Adipose tissue (tissue), 3 donors: Measurements from ENCODE around the gene CKLF. TPM values are rescaled to one million over a fixed set of nuclear protein-coding genes. Genes with fewer than 3 reads are reported as not detected.
A peak's percentile ranks its signal among the peaks of the same experiment; 100 is the strongest.

Source experiments
- H3K27ac ChIP-seq: one replicate; pipeline ENCODE4 v1.5.1; 2013; ENCODE audit warnings: low read depth, low read length
- WGBS, 3 donors: extraction: QIAGEN DNeasy Blood & Tissue Kit; methylation state at CpG; one replicate each; pipeline ENCODE4 v1.1.7; 2013; 5-methylcytosine and 5-hydroxymethylcytosine counted together
- polyA plus RNA-seq, 3 donors: library from polyadenylated mRNA; stranded (reverse); fragments of 200-250 nt; gene quantifications; one replicate each; pipeline ENCODE4 v1.2.3, GENCODE V29; 2013
- donor health status: healthy with polysubstance abuse.
- donor health status: Bipolar disorder and iron deficiency.
- donor health status: healthy.

Gene CKLF
- polyA plus RNA-seq, 3 donors: 18.7 to 60.9 (median 46.2) TPM

GRCh38 chr16:66537236-66537635 is 15.1 kb upstream of the CKLF start:
- H3K27ac ChIP-seq: no peak overlapping the region
- WGBS, 3 donors: 93 to 97% (median 94%) methylated on average over 2 of the region's 2 CpGs

GRCh38 chr16:66538910-66539309 is 13.5 kb upstream of the CKLF start:
- WGBS, 3 donors: 90 to 97% (median 93%) methylated on average over 5 of the region's 5 CpGs
- H3K27ac ChIP-seq: no peak overlapping the region

GRCh38 chr16:66539623-66540469 is 12.5 kb upstream of the CKLF start:
- WGBS, 3 donors: 61 to 93% (median 65%) methylated on average over 3 of the region's 3 CpGs
- no peak overlapping the region for H3K27ac ChIP-seq

DNA sequence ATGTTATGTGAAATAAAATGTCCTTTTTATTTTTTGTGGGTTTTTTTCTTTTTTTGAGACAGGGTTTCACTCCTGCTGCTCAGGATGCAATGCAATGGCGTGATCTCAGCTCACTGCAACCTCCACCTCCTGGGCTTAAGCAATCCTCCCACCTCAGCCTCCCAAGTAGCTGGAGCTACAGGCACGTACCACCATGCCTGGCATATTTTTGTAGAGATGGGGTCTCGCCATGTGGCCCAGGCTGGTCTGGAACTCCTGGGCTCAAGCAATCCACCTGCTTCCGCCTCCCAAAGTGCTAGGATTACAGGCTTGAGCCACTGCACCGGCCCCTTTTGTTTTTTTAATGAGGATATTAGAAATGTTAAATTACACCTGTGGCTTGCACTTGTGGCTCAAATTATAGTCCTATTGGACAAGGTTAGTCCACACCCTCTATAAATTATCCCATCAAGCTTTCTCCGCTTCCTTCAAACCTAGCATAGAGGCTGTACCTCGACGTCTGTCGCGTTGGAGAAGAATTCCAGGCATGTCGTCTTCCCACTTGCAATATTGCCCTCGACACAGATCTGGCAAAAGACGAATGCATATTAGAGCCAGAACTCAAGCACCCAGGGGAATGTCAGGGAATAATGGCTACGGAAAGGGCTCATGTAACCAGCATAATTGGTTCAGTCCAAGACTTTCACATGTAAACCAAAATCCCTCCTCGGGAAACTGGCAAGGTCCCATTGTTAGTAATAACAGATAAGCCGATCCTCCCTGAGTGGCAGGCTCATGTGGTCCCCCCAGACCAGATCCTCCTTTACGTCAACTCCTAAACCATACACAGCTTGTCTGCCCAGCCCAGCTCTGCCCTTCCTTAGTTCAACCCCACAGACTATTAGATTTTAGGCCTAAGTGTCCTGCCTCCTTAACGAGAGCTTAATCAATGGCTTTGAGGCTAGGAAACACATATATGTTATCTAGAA is 10.7 kb upstream of the CKLF start:
- 75 to 84% (median 83%) methylated on average over 18 of the region's 18 CpGs for WGBS, 3 donors
- no peak overlapping the region for H3K27ac ChIP-seq

- H3K27ac ChIP-seq: no peak overlapping the region
- 91 to 96% (median 93%) methylated on average over 3 of the region's 3 CpGs for WGBS, 3 donors
These were observed 10.0 kb upstream of the CKLF start for GRCh38 chr16:66542396-66542795.

- 79 to 88% (median 84%) methylated on average over 6 of the region's 6 CpGs for WGBS, 3 donors
These were observed 8.8 kb upstream of the CKLF start for GRCh38 chr16:66543541-66543940.

DNA sequence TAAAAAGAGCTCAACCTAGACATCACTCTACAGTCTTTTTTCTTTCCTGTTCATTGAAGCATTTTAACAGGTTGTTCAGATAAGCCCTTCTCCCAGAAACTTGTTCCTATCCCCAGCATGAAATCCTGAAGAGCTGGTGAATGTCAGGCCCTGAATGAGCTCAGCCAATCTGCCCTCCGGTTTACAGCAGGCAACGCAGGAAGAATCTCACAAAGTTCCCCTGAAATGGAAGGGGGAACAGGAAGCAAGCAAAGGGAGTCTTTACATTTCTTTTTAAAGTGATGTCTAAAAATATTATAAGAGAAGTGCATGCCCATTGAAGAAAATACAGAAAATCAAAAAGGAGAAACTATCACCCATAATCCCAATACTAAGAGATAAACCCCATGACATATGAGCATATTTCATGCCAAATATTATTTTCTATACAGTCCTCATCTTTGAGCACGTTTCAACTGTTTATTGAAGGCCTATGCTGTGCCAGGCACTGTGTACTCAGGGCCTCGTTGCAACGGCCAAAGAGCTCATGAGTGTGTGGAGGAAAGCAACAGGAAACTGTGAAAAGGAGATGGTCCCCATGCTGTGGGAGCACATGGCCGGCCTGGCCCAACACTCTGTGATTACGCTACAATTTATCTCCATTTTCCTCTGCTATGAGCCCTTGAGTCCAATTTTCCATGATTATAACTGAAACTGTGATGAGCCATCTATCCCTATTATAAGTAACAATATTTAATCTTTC is 8.2 kb upstream of the CKLF start:
- H3K27ac ChIP-seq: no peak overlapping the region
- 53 to 77% (median 64%) methylated on average over 7 of the region's 7 CpGs for whole genome bisulfite sequencing, 3 donors

More at GRCh38 chr16:66543541-66543940, 8.8 kb upstream of the CKLF start:
- no peak overlapping the region for H3K27ac ChIP-seq

GRCh38 chr16:66547101-66547989 is 5.0 kb upstream of the CKLF start:
- H3K27ac ChIP-seq: no peak overlapping the region
- WGBS, 3 donors: 94 to 95% (median 95%) methylated on average over 5 of the region's 5 CpGs

GRCh38 chr16:66548068-66548467 is 4.3 kb upstream of the CKLF start:
- no peak overlapping the region for H3K27ac ChIP-seq
- WGBS, 3 donors: 81 to 91% (median 83%) methylated on average over 4 of the region's 4 CpGs

DNA sequence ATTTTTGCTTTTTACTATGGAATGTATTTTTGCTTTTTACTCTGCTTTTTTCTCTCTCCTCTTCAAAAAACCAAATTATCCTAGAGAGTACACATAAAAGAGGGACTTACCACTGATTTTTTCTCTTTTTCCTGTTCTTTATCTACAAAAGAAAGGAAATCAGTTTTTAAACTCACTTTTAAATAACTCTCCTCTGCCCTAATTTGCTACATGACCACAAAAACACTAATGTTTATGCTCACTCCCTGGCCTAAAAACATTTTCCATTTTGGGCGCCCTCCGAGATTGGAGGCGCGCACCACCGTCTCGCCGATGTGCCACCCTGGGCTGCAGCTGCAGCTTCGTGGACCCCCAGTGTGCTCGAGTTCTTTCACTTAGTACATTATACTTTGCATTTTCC is 3.5 kb upstream of the CKLF start:
- 47 to 74% (median 48%) methylated on average over 9 of the region's 9 CpGs for WGBS, 3 donors
- peak overlapping the region; percentile 22 for H3K27ac ChIP-seq

- 2% methylated on average over 76 to 80 of the region's 80 CpGs for WGBS, 3 donors
- H3K27ac ChIP-seq: peak within 1 kb of the TSS; percentile 22
These were observed 2.9 kb upstream of the CKLF start, which contains the start of gene TK2 for GRCh38 chr16:66549284-66550131. TK2 (minus strand) TSS chr16:66550122; CDS start chr16:66550061, 61 bp downstream.

- WGBS, 3 donors: 21 to 52% (median 26%) methylated on average over 6 of the region's 6 CpGs
- H3K27ac ChIP-seq: no peak overlapping the region
These were observed 1.0 kb upstream of the CKLF start for GRCh38 chr16:66551348-66551759.

GRCh38 chr16:66551788-66552285 is 539 bp upstream of the CKLF start:
- no peak overlapping the region for H3K27ac ChIP-seq
- WGBS, 3 donors: 34 to 44% (median 39%) methylated on average over 8 of the region's 8 CpGs

DNA sequence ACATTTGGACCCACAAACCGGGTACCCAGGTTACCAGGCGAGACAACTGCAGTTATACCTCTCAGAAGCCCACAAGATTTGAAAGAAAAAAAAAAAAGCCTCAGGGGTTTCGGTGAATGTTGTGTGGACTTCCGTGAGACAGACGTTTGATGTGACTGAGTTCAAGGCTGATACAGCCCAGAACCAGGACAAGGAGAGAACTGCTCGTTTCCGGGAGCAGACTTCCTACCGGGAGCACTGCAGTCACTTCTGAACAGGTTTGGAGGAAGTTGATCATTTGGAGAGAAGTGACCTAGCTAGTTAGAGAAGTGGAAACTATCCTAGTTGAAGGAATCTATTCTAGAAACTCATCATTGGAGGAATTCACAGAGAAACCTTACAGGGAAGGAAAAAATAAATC is 847 bp downstream of the CKLF start:
- WGBS, 3 donors: 18 to 30% (median 19%) methylated on average over 8 of the region's 8 CpGs
- no peak overlapping the region for H3K27ac ChIP-seq

DNA sequence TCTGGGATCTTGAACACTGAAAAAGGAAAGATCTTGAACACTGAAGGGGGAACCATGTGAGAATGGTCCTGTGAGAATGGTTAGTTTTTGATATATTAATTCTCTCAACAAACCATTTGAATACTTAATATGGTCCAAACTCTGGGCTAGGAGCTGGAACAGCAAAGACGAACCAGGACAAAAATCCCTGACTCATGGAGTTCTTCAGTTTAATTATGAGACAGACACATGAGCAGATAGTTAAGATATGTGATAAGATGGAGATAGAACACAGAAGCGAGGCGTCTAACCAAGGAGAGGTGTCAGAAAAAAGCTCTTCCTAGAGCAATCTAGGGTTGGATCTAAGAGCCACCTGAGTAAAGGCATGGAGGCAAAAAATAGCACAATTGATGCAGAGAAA is 1.6 kb downstream of the CKLF start:
- WGBS, 3 donors: 87 to 91% (median 88%) methylated on average over 3 of the region's 3 CpGs
- no peak overlapping the region for H3K27ac ChIP-seq

DNA sequence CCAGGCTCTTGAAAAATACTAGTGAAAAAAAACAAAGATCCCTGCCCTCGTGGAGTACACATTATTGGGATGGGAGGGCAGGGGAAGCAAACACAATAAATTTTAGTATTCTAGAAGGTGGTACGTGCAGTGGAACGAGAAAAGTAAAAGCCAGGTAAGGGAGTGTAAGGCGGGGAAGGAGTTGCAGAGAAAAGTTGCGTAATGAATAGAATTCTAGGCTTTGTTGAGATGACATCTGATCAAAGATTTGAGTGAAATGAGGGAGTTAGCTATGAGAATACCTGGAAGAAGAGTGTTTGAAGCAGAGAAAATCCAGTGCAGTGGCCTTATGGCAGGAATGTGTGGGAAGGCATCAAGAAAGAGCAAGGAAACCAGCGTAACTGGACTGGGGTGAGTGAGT is 2.1 kb downstream of the CKLF start:
- H3K27ac ChIP-seq: no peak overlapping the region
- 87 to 91% (median 90%) methylated on average over 6 of the region's 6 CpGs for WGBS, 3 donors
